Thoracic aorta (tissue), 2 donors: ENCODE data around the gene TSEN54. TPM values are rescaled to one million over a fixed set of nuclear protein-coding genes. Genes with fewer than 3 reads are reported as not detected.

ENCODE experiments used
- ATAC-seq: fragments of 150-250 bp; one replicate; pipeline ENCODE4 v1.8.0; 2017; ENCODE audit warnings: low read depth; ENCODE audit not compliant: insufficient number of reproducible peaks, low FRiP score
- DNase-seq: peaks from one replicate; pipeline ENCODE4 v3.0.0-alpha.2; 2020; ENCODE audit warnings: low spot score
- H3K27ac ChIP-seq, 2 donors: fragments of 200-600 bp; sonication (generic); 1 replicate in 1 of 2; 2 replicates in 1 of 2; pipeline ENCODE4 v1.5.1; 2016; ENCODE audit warnings: mild to moderate bottlenecking in 2 of 2, moderate library complexity in 2 of 2
- H3K27me3 ChIP-seq: fragments of 200-600 bp; sonication (generic); replicated peaks from 2 replicates; pipeline ENCODE4 v1.6.0; 2016; ENCODE audit warnings: mild to moderate bottlenecking; ENCODE audit not compliant: insufficient read depth
- H3K36me3 ChIP-seq: fragments of 200-600 bp; sonication (generic); one replicate; pipeline ENCODE4 v1.5.1; 2016
- H3K4me1 ChIP-seq, 2 donors: fragments of 200-600 bp; sonication (generic); 1 replicate in 1 of 2; 2 replicates in 1 of 2; pipeline versions ENCODE4 v1.5.1 to v1.6.0; 2016; ENCODE audit warnings: low read depth in 2 of 2, mild to moderate bottlenecking in 1 of 2; ENCODE audit not compliant: control insufficient read depth in 1 of 2
- H3K4me3 ChIP-seq: fragments of 200-600 bp; sonication (generic); 2 replicates; pipeline ENCODE4 v1.5.1; 2016; ENCODE audit warnings: mild to moderate bottlenecking
- H3K9me3 ChIP-seq: fragments of 200-600 bp; sonication (generic); 2 replicates; pipeline ENCODE4 v1.5.1; 2016
- total RNA-seq, 2 donors: library from RNA; depleted of rRNA; stranded (reverse); fragments of >200 nt; gene quantifications; one replicate each; pipeline versions ENCODE4 v1.1.0 to v1.2.3, GENCODE V29; 2016
- TF ChIP-seq, protein P1 (sequence below): fragments of 200-600 bp; sonication (generic); IDR thresholded peaks from one replicate; pipeline ENCODE4 v1.5.1; 2019; ENCODE audit warnings: antibody characterized with exemption

Gene TSEN54
- total RNA-seq, 2 donors from 2014 or later: 17.1 to 48.6 TPM

DNA sequence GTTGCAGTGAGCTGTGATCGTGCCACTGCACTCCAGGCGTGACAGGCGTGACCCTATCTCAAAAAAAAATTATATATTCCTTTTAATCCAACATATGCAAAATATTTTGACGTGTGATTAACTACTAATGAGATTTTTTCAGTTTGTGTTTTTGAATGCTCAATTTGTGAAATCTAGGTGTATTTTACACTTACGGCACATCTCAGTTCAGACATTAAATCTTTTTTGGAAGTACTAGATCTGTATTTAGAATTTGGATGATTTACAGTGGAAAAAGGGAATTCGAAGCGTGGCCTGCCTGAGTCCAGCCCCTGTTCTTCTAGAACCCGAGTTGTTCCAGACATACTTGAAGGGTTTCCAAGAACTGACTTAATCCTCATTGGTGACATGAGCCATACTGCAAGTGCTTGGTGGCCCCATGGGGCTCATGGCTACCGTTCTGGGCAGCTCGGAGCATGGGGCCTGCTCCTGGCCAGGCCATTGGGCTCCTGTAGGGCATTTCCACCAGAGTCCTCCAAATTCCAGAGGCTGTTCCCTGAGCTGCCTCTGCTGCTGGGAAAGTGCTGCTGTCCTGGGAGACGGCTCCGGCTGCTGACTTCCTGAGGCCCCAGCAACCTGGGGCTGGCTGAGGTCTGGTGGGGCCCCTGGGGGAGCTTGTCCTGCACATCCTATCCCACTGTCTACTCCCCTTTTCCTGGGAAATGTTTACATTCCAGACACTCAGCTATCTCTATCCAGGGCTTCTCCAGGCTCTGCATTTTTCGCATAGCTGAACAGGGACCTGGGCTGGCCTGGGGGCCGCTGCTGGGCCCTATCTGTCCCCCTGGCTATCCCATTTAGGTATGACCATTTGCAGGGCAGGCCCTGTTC is 36.3 kb downstream of the TSEN54 start:
- Histone ChIP-seq H3K27me3 (no peaks in the 10 kb centered on the region), H3K9me3 (no peaks in the 10 kb centered on the region), H3K36me3 (no peaks in the 10 kb centered on the region), H3K27ac (no peak overlapping the region), H3K4me1 (peaks cover 0 to 11% of the 10 kb centered on the region in 2 donors), H3K4me3 (no peak overlapping the region)
- TF ChIP-seq, protein P1, sequence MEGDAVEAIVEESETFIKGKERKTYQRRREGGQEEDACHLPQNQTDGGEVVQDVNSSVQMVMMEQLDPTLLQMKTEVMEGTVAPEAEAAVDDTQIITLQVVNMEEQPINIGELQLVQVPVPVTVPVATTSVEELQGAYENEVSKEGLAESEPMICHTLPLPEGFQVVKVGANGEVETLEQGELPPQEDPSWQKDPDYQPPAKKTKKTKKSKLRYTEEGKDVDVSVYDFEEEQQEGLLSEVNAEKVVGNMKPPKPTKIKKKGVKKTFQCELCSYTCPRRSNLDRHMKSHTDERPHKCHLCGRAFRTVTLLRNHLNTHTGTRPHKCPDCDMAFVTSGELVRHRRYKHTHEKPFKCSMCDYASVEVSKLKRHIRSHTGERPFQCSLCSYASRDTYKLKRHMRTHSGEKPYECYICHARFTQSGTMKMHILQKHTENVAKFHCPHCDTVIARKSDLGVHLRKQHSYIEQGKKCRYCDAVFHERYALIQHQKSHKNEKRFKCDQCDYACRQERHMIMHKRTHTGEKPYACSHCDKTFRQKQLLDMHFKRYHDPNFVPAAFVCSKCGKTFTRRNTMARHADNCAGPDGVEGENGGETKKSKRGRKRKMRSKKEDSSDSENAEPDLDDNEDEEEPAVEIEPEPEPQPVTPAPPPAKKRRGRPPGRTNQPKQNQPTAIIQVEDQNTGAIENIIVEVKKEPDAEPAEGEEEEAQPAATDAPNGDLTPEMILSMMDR: no peak
- ATAC-seq: no peak
- DNase-seq: no peak

DNA sequence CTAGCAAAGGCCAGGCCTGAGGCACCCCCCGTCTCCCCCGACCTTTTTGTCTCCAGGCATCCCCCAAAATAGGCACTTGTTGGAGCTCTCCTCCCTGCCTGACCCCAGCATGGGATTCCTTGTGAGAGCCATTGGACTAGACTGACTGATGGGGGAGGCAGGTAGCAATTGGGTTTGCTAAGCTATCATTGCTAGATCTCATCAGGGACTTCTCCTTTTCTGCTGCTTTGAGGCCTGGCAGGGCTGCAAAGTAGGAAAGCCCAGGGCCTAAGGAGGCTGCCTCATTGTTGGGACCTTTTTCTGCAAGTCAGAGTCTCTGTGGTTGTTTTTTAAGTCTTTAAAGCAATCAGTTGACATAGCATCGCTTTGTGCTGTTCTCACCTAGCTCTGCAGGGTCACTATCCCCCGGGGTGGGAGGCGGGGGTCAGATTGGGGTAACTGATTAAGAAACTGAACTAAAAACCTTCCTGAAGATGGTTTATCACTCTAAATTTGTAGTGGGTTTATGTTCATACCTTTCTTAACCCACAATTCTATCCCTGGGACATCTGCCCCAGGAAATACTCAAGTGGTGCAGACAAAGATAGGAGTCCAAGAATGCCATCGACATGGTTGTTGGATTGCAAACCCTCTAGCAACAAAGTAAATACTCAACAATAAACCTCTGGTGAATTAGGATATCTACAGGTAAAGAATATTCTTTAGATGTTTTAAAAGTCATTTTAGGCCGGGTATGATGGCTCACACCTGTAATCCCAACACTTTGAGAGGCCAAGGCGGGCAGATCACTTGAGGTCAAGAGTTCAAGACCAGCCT is 37.2 kb downstream of the TSEN54 start:
- DNase-seq: no peak
- TF ChIP-seq, protein P1: no peak
- no peak for ATAC-seq
- H3K4me1 ChIP-seq: peaks cover 0 to 11% of the 10 kb centered on the region in 2 donors
- H3K36me3 ChIP-seq: no peaks in the 10 kb centered on the region
- no peak overlapping the region for H3K27ac ChIP-seq
- no peaks in the 10 kb centered on the region for H3K9me3 ChIP-seq
- H3K27me3 ChIP-seq: no peaks in the 10 kb centered on the region
- no peak overlapping the region for H3K4me3 ChIP-seq

DNA sequence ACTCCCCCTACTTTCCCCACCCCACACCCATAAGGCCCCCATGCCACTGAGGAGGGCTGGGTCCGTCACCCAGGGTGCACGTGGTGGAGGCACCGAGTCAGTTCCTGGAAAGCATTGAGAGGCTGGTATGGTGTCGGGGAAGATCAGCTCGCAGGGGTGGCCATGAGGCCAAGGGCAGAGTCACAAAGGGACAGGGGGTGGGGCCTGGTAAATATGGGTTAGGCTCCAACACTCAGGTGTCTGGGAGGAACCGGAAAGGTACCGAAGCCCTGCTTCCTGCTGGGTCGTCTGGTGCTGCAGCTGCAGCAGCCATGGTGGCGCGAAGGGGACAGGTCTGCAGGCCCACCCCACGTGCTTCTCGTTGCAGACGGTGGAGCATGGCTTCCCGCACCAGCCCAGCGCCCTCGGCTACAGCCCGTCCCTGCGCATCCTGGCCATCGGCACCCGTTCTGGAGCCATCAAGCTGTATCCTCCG is 39.4 kb downstream of the TSEN54 start:
- Histone ChIP-seq H3K9me3 (no peaks in the 10 kb centered on the region), H3K27ac (no peak overlapping the region), H3K4me3 (no peak overlapping the region), H3K36me3 (no peaks in the 10 kb centered on the region), H3K4me1 (peaks cover 0 to 11% of the 10 kb centered on the region in 2 donors), H3K27me3 (no peaks in the 10 kb centered on the region)
- DNase-seq (no peak), ATAC-seq (no peak)
- TF ChIP-seq, protein P1: no peak

DNA sequence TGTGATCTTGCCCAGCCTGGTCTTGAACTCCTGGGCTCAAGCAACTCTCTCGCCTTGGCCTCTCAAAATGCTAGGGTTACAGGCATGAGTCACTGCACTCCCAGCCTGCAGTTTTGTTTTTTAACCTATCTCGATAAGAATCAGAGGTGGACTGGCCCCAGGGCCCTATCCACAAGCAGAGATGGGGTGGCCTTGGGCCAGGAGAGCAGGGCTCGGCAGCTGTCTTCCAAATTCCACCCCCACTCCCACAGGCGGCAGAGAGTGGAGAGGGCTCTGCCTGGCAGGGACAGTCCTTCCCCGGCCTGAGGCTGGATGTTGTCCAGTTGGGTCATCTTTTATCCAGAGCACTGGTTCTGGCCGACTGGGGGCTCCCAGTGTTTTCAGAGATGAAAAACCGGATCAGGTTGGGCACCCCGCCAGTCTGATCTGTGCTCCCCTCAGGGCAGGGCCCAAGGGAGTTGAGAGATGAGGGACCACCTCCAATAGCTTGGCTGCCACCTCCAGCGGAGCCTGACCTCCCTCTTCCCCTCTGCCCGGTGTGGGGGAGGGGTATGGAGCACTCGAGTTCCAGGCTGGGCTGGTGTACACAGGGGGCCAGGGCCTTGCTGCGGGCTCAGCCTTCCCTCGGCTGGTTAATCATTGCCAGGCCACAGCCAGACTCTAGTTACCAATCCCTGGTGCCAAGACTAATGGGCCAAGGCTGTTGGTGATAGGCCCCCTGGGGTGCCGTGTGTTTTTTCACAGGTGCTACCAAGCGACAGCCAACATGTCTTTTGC is 40.9 kb downstream of the TSEN54 start:
- H3K4me3 ChIP-seq: no peak overlapping the region

More for the DNA sequence above, 40.9 kb downstream of the TSEN54 start:
- Histone ChIP-seq H3K4me1 (peaks cover 0 to 11% of the 10 kb centered on the region in 2 donors), H3K9me3 (no peaks in the 10 kb centered on the region), H3K27me3 (no peaks in the 10 kb centered on the region), H3K27ac (no peak overlapping the region), H3K36me3 (no peaks in the 10 kb centered on the region)
- no peak for ATAC-seq
- no peak for DNase-seq
- TF ChIP-seq, protein P1: no peak
